HG03103 (cell line): ENCODE measurements around the gene ADAMTS17.

ENCODE experiments used
- ATAC-seq: cut with Tn5 transposase; IDR thresholded peaks from one replicate; pipeline ENCODE4 v1.9.1; 2021; ENCODE audit warnings: low read depth; ENCODE audit not compliant: unreplicated experiment

Gene ADAMTS17

DNA sequence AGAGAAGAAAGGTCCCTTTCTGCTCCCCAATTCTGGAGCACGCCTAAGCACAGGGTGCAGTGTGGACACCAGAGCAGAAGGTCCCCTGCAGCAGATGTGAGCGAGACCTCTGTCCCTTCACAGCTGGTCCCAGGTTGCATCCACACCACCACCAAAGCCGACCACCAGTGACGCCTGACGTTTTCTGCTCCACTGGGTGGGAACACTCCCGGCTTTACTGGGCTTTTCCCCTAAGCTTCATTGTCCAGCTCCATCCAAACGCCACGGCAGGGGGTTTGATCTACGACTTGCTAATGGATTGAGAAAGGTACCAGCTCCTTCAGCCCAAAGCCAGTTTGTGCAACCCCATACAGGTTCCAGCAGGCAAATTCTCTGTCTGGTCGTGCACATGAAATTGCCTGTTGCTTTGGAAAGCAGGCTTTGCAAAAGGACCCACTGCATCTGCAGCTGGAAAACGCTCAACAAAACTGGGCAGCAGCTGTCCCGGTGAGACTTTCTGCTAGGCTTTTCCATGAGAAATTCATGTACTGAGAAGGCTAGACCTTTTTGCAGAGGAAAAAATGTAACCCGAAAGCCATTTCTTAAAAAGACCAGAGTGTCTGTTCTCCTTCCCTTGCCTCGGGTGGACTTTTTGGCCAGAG lies 31.1 kb downstream of the ADAMTS17 start:
- no peak for ATAC-seq

DNA sequence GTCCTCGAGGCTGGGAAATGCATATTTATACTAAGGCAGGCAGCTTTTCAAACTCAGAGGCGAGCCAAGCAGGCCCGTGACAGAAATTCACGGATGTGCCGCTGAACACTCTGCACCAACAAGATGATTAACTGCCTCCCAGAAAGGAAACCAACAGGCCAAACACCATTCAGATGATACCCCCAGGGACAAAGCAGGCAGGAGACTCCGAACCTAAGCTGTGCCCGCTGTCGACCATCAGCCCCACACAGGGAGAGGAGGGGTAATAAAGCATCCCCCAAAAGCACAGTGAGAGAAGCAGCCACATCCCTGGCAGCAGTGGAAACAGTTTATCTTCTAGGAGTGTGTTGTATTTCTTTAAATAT lies 31.8 kb downstream of the ADAMTS17 start:
- ATAC-seq = no peak

DNA sequence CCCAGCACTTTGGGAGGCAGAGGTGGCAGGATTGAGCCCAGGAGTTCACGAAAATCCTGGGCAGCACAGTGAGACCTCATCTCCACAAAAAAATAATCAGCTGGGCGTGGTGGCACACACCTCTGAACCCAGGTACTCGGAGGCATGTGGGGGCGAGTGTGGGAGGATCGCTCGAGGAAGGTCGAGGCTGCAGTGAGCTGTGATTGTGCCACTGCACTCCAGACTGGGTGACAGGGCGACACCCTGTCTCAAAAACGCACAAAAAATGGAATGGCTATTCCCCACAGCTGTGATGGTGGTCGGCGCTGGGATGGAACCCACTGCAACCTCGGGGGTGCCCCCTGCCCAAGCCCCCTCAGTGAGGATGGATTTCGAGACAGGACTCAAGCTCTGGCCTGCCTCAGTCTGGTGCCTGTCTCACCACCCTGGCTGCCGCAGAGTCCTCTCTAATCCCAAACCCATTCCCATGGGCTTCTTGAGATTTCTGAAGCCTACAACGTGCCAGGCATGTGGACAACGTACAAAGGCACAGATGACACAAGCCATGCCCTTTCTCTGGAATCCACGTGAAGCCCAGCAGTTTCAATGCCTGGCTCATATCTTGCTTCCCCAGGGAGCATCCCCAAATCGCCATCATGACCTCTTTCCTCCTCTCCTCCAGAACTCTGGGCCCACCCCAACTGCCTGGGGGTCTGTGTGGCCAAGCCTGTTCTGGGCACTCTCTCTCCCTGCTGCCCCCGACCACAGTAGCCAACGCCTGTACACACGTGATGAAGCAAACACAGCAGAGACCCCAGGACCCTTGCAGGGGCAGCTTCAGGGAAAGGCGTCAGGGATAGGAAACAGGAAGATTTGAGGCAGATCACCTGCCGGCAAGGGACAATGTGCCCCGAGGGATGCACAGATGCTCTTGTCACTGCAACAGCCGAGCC lies 32.4 kb downstream of the ADAMTS17 start:
- ATAC-seq = no peak

DNA sequence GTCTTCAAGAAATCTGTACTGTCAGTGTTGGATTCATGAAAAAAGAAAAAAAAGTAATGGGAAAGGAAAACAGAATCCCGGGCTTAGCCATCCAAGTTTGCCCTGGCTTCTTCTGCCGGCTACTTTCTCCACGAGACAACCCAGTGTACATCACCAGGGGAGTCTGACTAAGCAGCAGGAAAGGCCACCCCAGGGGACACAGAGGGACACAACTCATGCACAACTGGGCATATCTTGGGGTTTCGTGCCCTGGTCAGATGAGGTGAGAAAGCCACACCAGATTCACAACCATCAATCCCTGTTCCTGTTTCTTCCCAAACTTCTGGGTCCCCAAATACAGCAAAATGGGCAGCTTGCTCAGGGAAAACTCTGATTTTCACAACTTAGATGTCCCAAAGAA lies 33.2 kb downstream of the ADAMTS17 start:
- ATAC-seq = no peak

DNA sequence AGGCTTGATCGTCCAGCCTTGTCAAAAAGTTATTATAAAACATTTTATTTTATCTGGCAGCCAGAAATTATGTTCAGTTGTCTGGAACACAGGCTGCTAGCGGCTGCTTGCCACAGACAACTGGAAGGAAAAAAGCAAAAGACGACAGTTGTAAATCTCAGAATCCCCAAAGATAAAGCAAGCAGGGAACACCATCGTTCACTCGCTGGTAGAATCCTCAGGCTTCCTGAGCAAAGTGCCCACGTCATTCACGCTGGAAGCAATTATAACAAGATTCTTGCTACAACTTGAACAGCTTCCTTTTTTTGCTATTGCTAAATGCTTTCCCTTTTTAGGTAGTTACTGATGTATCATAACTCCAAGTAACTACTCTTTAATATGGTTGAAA lies 33.6 kb downstream of the ADAMTS17 start:
- ATAC-seq = no peak

DNA sequence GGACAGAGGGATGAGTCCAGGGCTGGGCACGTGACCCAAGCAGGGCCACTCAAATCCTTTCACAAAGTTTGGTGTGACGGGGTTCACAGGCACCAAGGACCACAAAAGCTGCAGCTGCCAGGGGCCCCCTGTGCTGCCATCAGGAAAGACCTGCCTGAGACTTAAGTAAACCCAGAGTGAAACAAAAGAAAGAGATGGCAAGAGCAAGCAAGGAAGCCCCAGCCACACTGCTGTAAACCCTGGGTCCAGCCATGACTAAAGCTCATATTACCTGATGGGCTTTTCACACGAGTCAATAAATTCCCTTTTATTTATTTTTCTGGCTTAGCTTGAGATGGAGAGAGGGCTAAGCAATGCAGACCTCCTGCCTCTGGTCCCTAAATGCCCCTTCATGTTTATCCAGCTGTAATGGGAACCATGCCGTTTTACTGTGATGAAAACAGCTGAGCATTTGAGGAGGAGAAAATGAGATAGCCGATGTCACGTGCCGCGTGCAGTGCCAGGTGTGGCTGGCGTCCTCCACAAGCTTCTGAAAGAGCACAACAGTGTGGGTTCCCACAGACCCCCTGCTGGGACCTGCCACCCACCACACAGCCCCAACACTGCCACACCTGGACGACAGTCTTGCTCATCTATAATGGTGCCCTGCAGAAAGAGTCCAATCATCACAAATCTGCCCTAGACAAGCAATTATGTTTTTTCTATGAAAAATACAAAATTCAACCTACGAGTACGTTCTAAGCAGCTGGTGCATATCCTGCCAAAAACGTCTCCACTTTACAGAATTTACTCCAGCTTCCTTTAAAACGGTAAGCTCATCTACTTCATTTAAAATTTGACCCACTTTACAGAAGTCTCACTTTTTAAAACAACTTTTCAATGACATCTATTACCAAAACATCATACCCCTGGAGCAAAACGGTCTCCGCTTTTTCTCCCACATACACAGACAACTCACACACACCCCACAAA lies 34.2 kb downstream of the ADAMTS17 start:
- ATAC-seq = no peak

DNA sequence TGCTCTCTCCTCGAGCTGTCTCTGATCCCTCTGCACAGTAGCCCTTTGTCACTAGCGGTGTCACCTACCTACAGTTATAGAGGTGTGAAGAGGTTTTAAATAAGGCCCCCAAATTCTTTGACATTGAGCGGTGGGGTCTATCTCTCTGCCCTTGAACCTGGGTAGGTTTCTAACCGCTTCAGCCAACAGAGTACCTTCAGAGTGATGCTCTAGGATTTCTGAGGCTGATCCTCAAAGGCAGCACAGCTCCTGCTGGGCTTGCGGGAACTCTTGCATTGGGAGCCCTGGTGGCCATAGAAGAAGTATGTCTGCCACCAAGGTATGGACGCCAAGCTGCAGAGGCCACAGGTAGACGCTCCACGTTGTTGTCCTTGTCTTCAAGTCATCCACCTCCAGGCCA lies 35.7 kb downstream of the ADAMTS17 start:
- no peak for ATAC-seq

DNA sequence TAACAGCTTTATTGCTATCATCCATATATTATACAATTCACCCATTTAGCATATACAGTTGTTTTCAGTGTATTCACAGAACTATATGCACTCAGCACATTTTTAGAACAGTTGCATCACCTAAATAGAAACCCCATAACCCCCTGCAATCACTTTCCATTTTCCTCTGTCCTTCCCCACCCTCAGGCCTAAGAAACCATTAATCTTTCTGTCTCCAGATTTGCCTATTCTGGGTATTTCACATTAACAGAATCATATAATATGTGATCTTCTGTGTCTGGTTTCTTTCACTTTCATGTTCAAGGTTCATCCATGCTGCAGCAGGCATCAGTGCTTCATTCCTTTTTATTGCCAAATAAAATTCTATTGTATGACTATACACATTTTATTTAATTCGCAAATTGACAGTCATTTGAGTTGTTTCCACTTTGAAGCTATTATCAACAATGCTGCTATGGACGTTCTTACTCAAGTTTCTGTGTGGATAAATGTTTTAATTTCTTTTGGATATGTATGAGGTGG lies 39.8 kb downstream of the ADAMTS17 start:
- ATAC-seq = no peak

DNA sequence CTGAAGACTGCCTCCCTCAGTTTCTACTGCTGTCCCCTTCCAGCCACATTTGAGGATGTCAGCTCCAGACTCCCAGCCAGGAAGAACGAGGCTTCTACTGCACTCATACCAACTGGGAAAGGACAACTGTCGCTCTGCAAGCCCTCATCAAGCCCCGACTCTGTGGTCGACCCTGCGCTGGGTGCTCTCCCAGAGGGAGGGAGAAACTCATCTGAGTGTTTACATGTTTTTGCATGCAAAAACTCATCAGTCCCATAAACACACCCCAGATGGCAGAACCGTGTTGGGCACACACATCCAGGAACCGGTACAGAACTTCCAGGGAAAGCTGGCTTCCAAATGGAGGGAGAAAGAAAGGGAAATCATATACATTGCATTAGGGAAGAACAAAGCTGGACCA lies 43.5 kb downstream of the ADAMTS17 start:
- no peak for ATAC-seq

DNA sequence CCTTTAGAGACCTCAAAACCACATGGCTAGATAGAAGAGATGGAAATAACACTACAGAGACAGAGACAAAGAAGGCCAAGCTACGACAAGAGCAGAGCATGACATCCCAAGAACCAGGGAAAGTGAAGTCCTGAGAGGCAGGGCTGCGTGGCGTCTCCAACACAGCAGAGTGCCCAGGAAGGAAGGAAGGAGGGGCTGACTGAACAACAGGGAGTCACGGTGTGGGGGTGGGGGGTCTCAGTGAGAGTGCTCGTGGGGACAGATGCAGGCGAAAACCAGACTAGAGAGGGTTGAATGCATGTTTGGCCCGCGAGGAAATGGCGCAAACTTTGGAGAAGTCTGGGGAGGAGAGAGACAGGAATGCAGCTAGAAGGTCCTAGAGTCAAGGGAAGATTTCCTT lies 44.0 kb downstream of the ADAMTS17 start:
- ATAC-seq = no peak

DNA sequence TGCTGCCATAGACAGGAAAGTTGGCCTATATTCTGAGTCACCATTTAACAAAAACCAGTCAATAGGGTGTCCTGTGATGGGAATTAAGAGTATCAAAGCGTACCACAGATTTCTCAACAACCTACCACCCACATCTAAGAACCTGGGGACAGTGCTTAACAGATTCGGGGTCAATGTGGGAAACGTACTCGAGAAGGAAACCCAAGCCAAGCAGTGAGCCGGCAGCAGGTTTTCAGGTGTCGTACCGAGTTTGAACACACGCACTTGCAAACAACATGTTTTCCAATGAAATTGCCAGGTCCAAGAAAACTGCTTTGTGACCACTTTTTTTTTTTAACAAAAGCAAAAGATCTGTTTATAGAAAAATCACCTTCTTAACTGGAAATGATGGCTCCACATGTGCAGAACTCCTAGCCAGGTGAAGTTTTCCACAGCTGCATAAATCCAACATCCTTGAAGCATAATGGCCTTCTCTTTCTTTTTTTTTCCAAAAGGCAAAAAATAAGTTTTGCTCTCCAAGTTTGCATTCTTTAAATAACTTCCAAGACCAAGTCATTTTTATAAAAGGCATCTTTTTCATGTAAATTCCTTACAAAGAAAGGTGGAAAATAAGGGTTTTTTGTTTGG lies 45.7 kb downstream of the ADAMTS17 start:
- ATAC-seq = no peak

DNA sequence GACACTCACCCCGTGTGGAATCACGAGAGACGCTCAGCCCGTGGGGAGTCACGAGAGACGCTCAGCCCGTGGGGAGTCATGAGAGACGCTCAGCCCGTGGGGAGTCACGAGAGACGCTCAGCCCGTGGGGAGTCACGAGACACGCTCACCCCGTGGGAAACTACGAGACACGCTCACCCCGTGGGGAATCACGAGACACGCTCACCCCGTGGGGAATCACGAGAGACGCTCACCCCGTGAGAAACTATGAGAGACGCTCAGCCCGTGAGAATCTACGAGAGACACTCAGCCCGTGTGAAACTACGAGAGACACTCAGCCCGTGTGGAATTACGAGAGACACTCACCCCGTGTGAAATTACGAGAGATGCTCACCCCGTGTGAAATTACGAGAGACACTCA lies 49.8 kb downstream of the ADAMTS17 start:
- no peak for ATAC-seq

DNA sequence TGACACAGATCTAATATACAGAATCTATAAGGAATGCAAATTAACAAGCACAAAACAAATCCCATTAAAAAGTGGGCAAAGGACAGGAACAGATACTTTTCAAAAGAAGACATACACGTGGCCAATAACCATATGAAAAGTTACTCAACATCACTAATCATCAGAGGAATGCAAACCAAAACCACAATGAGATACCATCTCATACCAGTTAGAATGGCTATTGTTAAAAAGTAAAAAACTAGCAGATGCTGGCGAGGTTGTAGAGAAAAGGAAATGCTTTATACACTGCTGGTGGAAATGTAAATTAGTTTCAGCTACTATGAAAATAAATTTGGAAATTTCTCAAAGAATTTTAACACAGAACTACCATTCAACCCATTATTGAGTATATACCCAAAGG lies 50.7 kb downstream of the ADAMTS17 start:
- ATAC-seq = no peak

DNA sequence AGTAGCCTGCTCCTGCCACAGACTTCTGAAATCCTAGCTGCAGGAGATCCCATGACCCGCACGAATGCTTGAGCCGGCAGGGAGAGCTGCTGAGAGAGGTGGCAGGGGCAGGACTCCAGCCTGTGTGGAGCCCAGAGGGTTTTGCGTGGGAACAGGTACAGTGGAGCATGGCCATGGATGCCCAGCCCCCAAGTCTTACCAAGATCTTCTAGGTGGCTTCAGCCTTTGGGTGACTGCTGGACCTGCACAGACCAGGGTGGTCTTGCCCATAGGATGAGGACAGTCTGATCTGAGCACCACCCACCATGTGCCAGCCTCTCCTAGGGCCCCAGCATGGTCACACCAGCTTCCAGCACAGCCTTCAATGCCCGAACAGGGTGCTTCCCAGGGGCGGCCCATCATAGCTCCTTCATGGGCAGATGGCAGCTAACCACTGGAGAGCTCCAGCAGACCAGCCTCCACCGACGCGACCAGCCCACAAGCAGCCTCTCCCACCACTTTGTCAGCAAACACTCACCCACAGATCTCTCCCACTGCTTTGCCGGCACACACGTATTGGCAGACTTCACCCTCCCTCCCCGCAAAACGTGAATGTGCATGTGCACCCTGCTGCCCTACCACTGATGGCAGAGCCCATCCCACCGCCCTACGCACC lies 56.0 kb downstream of the ADAMTS17 start:
- no peak for ATAC-seq

DNA sequence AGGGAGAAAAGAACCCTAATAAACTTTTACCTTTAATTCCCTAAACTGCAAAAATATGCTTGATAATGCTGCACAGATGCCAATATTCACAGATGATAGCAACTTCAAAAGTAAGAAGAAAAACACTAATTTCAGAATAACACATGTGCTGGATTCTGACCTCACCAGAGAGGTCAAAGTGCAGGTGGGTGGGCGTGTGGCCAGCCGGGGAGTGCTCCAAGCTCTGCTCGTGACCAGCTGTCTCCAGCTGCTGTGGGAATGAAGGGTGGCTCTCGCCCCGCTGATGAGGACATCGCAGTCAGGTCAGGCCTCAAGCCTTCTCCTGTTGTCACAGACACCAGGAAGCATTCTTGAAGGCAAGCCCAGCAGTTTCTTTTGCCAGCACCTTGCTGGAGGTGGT lies 57.1 kb downstream of the ADAMTS17 start:
- ATAC-seq = no peak

DNA sequence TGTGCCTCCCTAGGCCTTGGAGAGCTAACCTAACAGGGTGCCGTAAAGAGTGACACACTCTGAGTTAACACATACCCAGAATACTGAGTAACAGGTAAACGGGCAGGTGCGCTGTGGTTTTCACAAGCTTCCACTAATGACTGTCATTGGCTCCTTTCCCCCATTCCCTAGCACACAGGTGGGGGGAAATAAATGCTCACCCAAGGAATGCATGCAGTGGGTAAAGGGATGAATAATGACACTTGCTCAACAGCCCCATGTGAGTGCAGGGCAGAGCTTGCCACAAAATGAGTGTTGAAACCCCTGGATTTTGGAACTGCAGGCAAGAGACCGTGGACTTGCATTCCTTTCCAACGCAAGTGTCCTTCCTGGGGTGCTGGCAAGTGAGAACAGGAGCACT lies 57.6 kb downstream of the ADAMTS17 start:
- no peak for ATAC-seq

DNA sequence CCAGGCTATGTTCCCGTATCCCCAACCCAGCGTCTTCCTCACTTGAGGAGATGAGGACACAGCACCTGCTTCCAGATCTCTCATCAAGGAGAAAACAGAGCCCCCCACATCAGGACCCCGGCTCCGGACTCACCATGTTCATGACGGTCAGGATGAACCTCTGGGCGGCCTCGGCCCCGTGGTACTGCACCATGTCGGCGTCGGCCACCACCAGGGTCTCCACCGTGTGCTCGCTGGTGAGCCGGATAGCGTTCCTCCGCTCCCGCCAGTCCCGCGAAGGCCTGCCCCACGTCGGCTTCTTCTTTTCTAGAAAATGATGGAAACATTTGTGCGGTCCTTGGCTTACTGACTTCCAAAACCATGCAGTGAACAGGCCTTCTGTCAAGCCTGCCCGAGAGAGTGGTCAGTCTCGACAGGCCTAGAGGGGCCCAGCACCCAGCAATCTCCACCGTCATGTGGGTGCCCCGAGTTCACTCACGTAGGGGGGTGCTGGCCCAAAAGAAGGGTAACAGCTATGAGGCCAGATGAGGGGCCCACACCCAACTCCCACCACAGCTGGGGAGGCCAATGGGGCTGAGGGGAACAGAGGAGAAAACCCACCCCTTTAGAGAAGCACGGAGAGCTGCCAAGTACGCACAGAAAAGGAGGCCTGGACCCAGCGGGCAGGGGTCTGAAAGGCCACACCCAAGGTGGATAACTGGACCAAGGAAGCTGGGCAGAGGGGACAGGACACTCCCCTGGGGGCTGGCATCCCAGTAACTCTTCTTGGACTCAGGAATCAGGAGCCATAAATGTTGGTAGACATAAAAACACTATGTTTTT lies 60.5 kb downstream of the ADAMTS17 start:
- no peak for ATAC-seq

DNA sequence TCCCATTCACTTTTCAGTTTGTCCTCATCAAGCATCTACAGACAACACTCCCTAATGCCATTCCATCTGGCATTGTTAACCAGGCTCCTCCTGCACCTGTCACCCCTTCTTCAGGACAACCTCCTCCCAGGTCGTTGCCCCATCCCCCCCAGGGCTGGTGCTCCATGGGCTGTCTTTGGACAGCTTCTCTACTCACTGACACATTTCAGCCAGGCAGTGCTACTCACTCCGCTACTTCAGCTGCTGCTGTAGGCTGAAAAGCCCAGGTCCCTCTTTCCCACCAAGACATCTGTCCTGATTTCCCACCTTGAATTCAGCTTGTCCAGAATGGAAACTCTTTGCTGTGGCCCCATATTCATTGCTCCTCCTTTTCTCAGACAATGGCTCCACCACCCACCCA lies 61.9 kb downstream of the ADAMTS17 start:
- ATAC-seq = no peak

DNA sequence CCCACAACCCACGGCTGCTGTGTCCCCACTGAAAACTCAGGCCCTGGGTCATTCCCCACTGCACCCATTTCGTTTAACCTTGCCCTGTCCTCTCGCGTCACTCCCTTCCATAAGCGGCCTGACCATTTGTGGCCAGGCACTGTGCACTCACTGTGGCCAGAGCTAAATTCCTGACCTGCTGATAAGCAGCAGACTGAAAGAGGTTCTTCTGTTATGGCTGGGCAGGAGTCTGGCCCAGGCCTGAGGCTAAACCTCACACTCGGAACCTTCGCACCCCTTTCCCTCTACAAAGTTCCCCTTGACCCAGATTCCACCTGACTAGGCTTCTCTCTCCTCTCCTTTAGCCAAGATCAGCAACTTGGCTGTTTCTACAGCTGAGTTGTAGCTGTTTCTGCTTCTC lies 62.3 kb downstream of the ADAMTS17 start:
- ATAC-seq = no peak
